GDM1 (cell line): ENCODE measurements around the gene ZNF787.

Source experiments
- DNase-seq: peaks from one replicate; lab custom pipeline; 2025; lab: John Stamatoyannopoulos, UW

The ZNF787 gene

DNA sequence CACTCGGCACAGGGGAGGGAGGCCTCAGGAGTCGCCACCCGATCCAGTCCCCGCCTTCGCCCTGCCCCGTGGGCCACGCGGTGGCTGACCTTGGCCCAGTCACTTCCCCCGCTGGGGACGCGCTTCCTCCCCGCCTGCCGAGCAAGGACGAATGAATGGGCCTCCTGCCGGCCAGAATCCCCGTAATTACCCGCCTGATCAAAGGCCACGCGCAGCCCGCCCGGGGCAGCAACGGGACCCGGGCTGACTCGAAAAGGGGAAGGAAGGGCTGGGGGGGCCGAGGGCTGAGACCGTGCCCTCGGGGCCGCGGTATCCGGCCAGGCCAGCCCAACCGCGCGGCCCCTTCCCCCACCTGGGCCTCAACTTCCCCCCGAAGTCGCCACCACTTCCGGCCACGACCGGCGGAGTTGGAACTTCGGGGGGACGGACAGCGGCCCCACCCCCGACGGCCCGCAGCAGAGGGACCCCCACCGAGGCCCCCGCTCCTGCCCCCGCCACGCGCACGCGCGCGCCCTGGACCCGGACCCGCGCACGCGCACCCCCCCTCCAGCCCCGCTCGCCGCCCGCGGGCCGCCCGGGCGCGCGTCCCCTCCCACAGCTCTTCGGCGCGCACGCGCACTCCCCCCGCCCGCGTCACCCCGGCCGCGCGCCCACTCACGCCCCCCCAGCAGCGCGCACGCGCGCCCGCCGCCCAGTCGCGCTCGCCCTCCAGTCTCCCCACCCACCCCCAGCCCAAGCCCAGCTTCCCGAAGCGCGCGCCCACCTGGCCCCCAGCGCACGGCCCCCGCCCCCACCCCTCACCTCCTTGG is 520 bp downstream of the ZNF787 start:
- DNase-seq, result peak; percentile 91

DNA sequence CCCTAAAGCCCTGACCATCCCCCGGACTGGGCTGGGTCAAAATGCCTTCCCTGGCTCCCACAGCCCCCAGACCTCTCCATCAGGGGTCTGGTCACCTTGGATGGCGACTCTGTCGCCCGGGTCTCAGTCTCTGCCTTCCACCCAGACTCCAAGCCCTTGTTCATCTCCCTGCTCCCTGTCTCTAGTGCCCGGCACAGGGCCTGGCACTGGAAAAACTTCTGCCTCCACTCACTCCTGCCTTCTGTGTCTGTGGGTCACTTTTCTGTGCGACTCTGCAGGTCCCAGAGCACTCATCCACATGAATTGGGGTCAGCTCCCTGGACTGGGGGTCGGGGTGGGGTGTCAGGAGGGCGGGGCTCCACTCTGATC is 1.1 kb downstream of the ZNF787 start:
- DNase-seq, result no peak

DNA sequence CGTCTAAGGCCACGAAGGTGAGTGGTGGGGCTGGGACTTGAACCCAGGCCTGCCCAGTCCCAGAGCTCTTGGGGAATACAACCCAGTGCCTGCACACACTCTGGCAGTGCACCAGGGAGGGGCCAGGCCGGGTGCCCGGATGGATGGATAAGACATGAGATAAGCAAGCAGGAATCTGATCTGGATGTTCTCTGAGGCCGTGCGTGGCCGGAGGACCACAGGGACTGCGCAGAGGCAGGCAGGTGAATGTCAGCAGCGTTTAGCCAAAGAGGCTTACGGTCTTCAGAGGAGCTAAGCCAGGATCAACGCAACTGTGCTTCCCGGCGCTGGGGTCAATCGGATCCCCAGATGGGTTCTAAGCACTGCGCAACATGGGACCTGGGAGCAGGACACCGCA is 1.5 kb downstream of the ZNF787 start:
- no peak for DNase-seq

DNA sequence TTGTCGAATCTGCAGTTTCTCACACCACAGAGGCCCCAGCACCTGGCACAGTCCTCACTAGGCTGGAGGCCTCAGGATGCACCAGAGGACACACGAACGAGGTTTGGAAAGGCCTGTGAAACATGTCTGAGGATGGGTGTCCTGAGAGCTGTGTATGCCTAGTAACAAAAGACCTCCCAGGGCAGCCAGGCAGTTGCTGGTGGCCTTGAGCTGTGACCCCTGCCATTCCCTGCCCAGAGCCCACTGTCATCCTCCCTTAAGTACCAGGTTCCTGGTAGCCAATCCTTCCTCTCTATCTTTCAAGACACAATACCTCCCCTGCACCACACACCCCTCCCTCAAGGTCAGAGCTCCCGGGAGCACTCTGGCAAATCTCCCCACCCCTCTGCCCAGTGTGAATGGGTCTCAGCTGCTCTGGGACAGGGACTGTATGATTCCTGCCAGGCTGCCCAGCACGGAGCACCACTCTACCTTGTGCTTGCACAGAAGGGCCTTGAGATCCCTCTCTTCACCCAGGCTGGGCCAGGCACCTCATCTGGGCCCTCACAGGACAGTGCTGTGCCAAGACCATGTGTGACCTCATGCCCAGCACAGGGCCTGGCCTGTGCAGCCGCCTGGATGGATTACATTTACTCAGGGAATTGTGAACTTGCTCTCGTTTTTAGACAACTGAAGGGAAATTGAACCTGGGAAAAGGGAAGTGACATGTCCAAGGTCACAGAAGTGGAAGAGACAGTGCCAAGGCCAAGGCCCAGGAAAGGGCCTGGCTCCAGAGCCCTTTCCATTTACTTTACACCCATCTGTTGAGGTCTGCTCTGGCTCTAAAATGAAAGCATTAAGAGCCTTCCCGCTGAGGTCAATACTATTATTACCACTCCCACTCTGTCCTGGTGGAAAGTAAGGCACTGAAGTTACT is 2.2 kb downstream of the ZNF787 start:
- no peak for DNase-seq

DNA sequence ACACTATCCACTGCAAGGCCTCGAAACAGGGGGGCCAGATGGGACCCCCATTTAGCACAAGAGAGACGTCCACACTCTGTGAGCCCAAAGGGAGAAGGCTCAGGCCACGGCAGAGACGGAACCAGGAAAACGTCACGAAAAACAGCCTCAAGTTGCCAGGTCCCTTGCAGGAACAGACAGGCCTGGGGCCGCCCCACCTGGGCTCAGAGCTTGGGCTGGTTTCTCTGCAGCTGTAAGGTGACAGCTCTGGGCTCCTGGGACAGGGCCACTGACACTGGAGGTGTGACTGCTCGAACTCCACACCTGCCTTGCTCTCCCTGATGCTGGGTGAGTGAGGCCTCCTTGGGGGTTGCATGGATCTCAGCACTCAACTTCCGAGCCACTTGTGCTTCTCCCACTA is 3.2 kb downstream of the ZNF787 start:
- DNase-seq, result no peak

DNA sequence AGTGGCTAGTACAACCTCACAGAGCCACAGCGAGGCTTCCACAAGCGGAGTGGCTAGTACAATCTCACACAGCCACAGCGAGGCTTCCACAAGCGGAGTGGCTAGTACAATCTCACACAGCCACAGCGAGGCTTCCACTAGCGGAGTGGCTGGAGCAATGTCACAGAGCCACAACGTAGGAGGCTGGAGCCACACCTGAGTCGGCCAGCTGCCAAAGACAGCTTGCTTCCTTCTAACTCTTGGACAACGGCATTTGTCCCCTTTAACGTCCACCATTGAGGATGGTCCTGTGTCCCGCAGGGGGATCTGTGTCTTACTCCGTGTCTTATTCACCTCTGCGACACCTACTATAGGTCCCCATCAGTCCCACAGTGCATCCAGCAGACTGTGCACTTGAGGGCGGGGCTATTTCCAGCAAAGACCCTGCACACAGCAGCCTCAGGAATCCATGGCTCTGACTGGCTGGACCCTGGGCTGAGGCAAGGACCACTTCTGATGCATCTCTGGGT is 3.7 kb downstream of the ZNF787 start:
- no peak for DNase-seq

GRCh38 chr19:56116606-56117005 is 4.5 kb downstream of the ZNF787 start:
- DNase-seq, result no peak

- DNase-seq, result no peak
Observed at GRCh38 chr19:56115490-56115889, 5.6 kb downstream of the ZNF787 start.

DNA sequence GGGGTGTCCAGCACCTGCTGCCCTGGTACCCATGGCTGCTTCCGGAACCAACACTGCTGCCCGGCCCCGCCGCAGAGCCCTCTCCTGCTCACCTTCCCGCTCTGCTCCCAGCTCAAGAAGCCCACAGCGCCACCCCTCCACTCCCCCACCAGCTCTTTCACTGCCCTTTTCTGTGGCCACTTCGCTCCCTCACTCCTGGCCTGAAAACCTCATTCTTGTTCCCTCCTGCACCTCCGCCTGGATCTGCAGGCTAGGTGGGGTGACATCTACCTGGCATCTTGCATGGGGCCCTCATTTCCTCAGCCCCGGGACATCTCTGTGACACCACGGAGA is 6.4 kb downstream of the ZNF787 start:
- DNase-seq, result no peak

GRCh38 chr19:56114051-56114777 is 6.9 kb downstream of the ZNF787 start:
- DNase-seq, result no peak

GRCh38 chr19:56113074-56113632 is 7.9 kb downstream of the ZNF787 start:
- peak; percentile 34 for DNase-seq

- no peak for DNase-seq
Observed at GRCh38 chr19:56112313-56112709, 8.8 kb downstream of the ZNF787 start.

GRCh38 chr19:56111601-56112312 is 9.3 kb downstream of the ZNF787 start:
- no peak for DNase-seq

DNA sequence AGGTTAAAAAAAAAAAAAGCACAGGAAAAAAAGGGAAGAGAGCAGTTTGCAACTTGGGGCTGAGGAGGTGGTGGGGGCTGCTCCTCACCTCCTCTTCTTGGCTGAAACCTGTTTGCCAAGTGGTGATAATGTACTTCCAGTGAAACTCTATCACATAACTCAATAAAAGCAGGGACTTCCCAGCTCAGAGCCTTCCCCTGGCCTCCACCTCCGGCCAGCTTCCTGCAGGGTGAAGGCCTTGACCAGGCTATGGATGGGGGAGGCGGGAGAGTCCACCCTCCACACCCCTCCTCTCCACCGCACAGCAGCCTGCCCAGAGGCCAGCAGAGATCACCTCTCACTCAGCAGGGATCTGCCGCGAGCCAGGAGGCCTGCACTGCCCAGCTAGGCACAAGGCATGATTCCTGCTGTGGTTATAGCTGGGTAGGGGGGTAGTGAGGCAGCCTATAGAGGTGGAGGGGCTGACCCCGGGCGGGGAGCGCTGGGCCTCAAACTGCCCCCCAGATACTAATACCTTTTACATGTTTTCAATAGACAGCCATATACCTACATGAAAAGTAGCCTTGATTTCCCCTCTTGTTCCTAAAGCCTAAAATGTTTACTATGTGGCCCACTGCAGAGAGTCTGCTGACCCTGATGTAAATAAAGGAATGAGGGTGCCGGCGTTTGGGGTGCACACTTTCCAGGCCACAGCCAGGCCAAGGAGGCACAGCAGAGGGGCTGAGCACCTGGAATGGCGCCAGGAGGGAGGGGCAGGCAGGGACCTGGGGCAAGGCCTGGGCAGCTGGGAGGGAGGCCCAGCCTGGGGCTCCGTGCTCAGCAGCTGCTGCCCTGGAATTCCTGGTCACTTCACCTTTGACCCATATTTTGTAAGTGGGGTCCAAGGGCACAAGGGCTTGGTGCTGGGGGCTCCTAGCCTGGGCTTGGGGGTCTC is 10.3 kb downstream of the ZNF787 start:
- no peak for DNase-seq

DNA sequence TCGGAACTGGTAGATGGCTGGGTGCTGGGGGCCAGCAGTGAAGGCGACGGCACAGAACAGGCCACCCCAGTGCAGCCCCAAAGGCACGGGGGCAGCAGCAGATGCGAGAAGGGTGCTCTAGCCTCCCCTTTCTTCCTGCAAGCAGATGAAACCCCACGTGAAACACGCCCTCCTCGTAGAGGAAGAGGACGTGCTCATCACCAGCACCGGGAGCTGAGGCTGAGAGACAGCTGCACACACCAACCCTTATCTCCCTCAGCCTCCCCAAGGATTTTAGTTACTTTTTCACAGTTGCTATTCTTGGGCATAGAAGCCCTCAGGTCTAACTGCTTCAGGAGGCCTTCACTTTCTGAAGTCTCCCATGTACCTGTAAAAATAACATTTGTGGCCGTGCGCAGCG is 11.9 kb downstream of the ZNF787 start:
- DNase-seq, result no peak

DNA sequence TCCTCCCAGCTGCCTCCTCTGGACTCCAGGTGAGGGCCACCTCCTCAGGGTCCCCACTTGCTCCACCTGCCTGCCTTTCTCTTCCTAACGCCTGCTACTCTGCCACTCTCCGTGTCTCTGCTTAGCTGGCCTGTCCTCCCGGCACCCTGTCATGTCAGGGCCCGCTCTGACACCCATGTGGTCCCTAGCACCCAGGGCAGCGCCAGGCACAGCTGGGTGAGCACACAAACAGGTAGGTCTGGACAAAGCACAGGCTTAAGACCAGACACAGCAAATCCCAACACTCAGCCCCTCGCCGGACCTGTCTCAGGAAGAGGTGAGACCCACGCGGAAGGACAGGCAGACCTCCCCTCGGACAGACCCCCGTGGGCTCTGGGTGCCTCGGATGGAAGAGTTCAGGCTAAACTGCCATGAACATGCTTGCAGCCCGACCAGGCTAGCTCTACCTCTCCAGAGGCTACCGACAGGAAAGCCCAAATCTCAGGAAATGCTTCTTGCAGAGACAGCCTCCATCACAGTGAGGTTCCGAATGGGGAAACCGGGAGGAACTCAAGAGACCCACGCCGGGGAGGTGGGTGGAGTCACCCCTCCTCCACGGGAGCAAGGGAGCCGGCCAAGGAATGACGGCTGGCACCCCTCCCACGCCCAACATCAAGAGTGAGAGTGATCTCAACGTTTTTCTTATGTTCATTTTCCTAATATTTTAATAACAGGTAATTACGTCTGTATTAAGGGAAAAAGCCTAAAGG is 12.5 kb downstream of the ZNF787 start:
- DNase-seq, result no peak

- no peak for DNase-seq
Observed at GRCh38 chr19:56107626-56108351, 13.3 kb downstream of the ZNF787 start.

DNA sequence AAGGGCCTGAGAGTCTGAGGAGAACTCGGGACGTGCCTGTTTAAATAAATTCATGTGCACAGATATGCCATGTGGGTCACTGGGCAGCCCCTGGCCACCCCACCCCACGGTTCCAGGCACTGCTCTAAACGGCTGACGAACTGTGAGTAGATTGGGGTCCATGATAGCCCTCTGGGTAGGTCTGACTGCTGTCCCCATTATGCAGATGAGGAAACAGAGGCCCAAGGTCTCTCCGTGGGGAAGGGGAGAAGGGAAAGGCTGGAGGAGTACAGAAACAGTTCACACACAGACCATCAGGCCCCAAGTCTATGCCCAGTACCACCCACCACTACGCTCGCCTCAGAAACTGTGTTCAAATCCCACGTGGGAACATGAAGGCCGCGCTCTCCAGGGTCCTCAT is 14.1 kb downstream of the ZNF787 start:
- no peak for DNase-seq

DNA sequence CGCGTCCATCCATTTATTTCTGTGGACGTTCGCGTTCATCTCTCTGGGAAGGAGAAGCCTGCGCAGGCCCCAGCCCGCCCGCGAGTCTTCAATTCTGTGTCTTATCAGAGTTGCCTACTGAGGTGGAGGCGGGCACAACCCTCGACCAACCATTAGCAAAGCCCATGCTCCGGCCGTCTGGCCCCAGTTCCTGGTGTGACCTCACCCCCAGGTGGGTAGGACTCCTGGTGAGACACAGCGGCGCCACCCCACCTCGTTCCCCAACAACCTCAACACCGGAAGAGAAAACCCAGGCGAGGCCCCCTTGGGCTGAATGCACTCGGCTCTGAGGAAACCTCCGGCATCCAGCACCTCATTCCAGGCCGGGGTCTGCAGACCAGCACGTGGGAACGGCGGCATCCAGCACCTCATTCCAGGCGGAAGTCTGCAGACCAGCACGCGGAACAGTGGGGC is 14.7 kb downstream of the ZNF787 start:
- DNase-seq, result no peak
